IMR-90 (cell line): ENCODE results near the gene CDH16. TPM values are rescaled to one million over a fixed set of nuclear protein-coding genes. Genes with fewer than 3 reads are reported as not detected.

ENCODE experiments used
- ATAC-seq: fragments of 200-7000 bp; cut with Tn5 transposase; 2 replicates; pipeline ENCODE4 v1.9.1; 2020; ENCODE audit warnings: low read depth, mild to moderate bottlenecking, moderate library complexity
- BruUV-seq: library from RNA; stranded (reverse); fragments of 400-500 nt; replicated peaks from 2 replicates; lab custom pipeline; 2021; lab: Mats Ljungman, UMichigan
- CTCF ChIA-PET: fragments of 300-600 bp; formaldehyde crosslinking; extraction: SDS; loops from one replicate; lab custom pipeline; 2021; ENCODE audit warnings: antibody characterized with exemption; lab: Yijun Ruan, JAX
- POLR2A ChIA-PET: fragments of 300-600 bp; sonication (Branson Sonifier 250); formaldehyde crosslinking; loops from one replicate; lab custom pipeline; 2022; ENCODE audit warnings: antibody characterized with exemption; ENCODE audit not compliant: unreplicated experiment; lab: Charles Lee
- DNase-seq: peaks from one replicate; pipeline ENCODE4 v3.0.0; 2013
- H2AFZ ChIP-seq: replicated peaks from 2 replicates; pipeline ENCODE3; 2013; ENCODE audit warnings: low read length, mild to moderate bottlenecking; ENCODE audit not compliant: poor library complexity
- H2AK5ac ChIP-seq: 2 replicates; pipeline ENCODE4 v1.6.1; 2013; ENCODE audit warnings: low read depth, low read length, inconsistent platforms
- H2AK9ac ChIP-seq: replicated peaks from 2 replicates; pipeline ENCODE3; 2013; ENCODE audit warnings: mild to moderate bottlenecking, low read depth, low read length, moderate library complexity; ENCODE audit not compliant: poor library complexity
- H2BK120ac ChIP-seq: 2 replicates; pipeline ENCODE4 v1.6.1; 2013; ENCODE audit warnings: low read depth, low read length, inconsistent platforms
- H2BK15ac ChIP-seq: 3 replicates; pipeline ENCODE4 v1.6.1; 2013; ENCODE audit warnings: low read depth, low read length, inconsistent platforms
- H2BK20ac ChIP-seq: 2 replicates; pipeline ENCODE4 v1.6.1; 2013; ENCODE audit warnings: low read depth, mild to moderate bottlenecking, inconsistent platforms, low read length, moderate library complexity
- H2BK5ac ChIP-seq: 2 replicates; pipeline ENCODE4 v1.6.1; 2013; ENCODE audit warnings: mild to moderate bottlenecking, low read depth, low read length, inconsistent platforms; ENCODE audit not compliant: poor library complexity, severe bottlenecking
- H3K14ac ChIP-seq: replicated peaks from 2 replicates; pipeline ENCODE4 v1.6.1; 2013; ENCODE audit warnings: low read depth, low read length, inconsistent platforms
- H3K18ac ChIP-seq: 2 replicates; pipeline ENCODE4 v1.6.1; 2013; ENCODE audit warnings: low read depth, low read length, control low read depth
- H3K23ac ChIP-seq: 2 replicates; pipeline ENCODE4 v1.6.1; 2013; ENCODE audit warnings: low read depth, low read length, inconsistent platforms
- H3K27ac ChIP-seq: 2 replicates; pipeline ENCODE4 v1.5.1; 2013; ENCODE audit warnings: mild to moderate bottlenecking, control low read depth, low read length; ENCODE audit not compliant: insufficient read depth
- H3K27me3 ChIP-seq: 2 replicates; pipeline ENCODE4 v1.6.1; 2013; ENCODE audit warnings: low read length; ENCODE audit not compliant: control insufficient read depth, insufficient read depth
- H3K36me3 ChIP-seq: 2 replicates; pipeline ENCODE4 v1.6.1; 2013; ENCODE audit warnings: low read length, mixed read lengths; ENCODE audit not compliant: control insufficient read depth, insufficient read depth
- H3K4ac ChIP-seq: 2 replicates; pipeline ENCODE4 v1.6.1; 2013; ENCODE audit warnings: low read depth, low read length, inconsistent platforms
- H3K4me1 ChIP-seq: 2 replicates; pipeline ENCODE4 v1.6.1; 2013; ENCODE audit warnings: low read length, mixed read lengths; ENCODE audit not compliant: control insufficient read depth, insufficient read depth
- H3K4me2 ChIP-seq: 2 replicates; pipeline ENCODE4 v1.6.1; 2013; ENCODE audit warnings: low read depth, mild to moderate bottlenecking, control low read depth, low read length, moderate library complexity
- H3K4me3 ChIP-seq: 2 replicates; pipeline ENCODE4 v1.5.1; 2013; ENCODE audit warnings: low read depth, mild to moderate bottlenecking, control low read depth, low read length, moderate library complexity; ENCODE audit not compliant: insufficient read depth
- H3K56ac ChIP-seq: 2 replicates; pipeline ENCODE4 v1.6.1; 2013; ENCODE audit warnings: low read length, inconsistent platforms; ENCODE audit not compliant: insufficient read depth; ENCODE audit errors: extremely low read depth
- H3K79me1 ChIP-seq, 2 experiments: 2 replicates each; pipeline ENCODE4 v1.6.1; 2013; ENCODE audit warnings: low read length in 2 of 2, inconsistent platforms in 1 of 2, low read depth in 1 of 2
- H3K9ac ChIP-seq: 2 replicates; pipeline ENCODE4 v1.6.1; 2013; ENCODE audit warnings: low read depth, low read length, control low read depth
- H3K9me1 ChIP-seq: 2 replicates; pipeline ENCODE4 v1.6.1; 2013; ENCODE audit warnings: low read length, inconsistent platforms; ENCODE audit not compliant: insufficient read depth
- H3K9me3 ChIP-seq: 2 replicates; pipeline ENCODE4 v1.6.1; 2013; ENCODE audit warnings: low read length; ENCODE audit not compliant: control insufficient read depth, insufficient read depth
- H4K20me1 ChIP-seq: 2 replicates; pipeline ENCODE4 v1.6.1; 2013; ENCODE audit warnings: low read length, inconsistent platforms; ENCODE audit not compliant: insufficient read depth
- H4K5ac ChIP-seq: 2 replicates; pipeline ENCODE4 v1.6.1; 2013; ENCODE audit warnings: mild to moderate bottlenecking, low read depth, low read length, control low read depth
- H4K8ac ChIP-seq, 2 experiments: 2 replicates each; pipeline ENCODE4 v1.6.1; 2013; ENCODE audit warnings: low read depth in 2 of 2, low read length in 2 of 2, control low read depth in 1 of 2, inconsistent platforms in 1 of 2
- H4K91ac ChIP-seq: 2 replicates; pipeline ENCODE4 v1.6.1; 2013; ENCODE audit warnings: low read depth, low read length, inconsistent platforms; ENCODE audit not compliant: insufficient read depth
- BHLHE40 ChIP-seq: fragments of 150-350 bp; IDR thresholded peaks from 2 replicates; pipeline ENCODE4 v1.6.1; 2016; ENCODE audit warnings: mild to moderate bottlenecking, low read depth, low read length
- CEBPB ChIP-seq: IDR thresholded peaks from 2 replicates; pipeline ENCODE4 v1.6.1; 2012; ENCODE audit warnings: low read depth, low read length, improper control_type of control experiment
- FOS ChIP-seq: fragments of 150-350 bp; IDR thresholded peaks from 2 replicates; pipeline ENCODE4 v1.6.1; 2016; ENCODE audit warnings: low read depth, low read length
- MAFK ChIP-seq: IDR thresholded peaks from 2 replicates; pipeline ENCODE4 v1.6.1; 2012; ENCODE audit warnings: low read depth, low read length, improper control_type of control experiment
- MXI1 ChIP-seq: IDR thresholded peaks from 2 replicates; pipeline ENCODE4 v1.6.1; 2012; ENCODE audit warnings: low read depth, mild to moderate bottlenecking, low read length, moderate library complexity, borderline replicate concordance
- NFE2L2 ChIP-seq: fragments of 150-350 bp; IDR thresholded peaks from 2 replicates; pipeline ENCODE4 v1.6.1; 2016; ENCODE audit warnings: low read depth, mild to moderate bottlenecking, low read length
- RCOR1 ChIP-seq: IDR thresholded peaks from 2 replicates; pipeline ENCODE4 v1.6.1; 2012; ENCODE audit warnings: mild to moderate bottlenecking, low read length, improper control_type of control experiment; ENCODE audit not compliant: insufficient replicate concordance
- RFX5 ChIP-seq: IDR thresholded peaks from 2 replicates; pipeline ENCODE4 v1.8.0; 2012; ENCODE audit warnings: low read depth, mild to moderate bottlenecking, low read length, moderate library complexity
- SMC3 ChIP-seq: fragments of 150-350 bp; IDR thresholded peaks from 2 replicates; pipeline ENCODE4 v1.6.1; 2016; ENCODE audit warnings: low read depth, mild to moderate bottlenecking, antibody characterized with exemption, low read length, moderate library complexity
- WGBS, 2 experiments: methylation state at CpG; one replicate each; pipeline versions ENCODE4 v1.1.5 to v1.1.7; 2013; ENCODE audit warnings: missing lambda C conversion rate in 2 of 2; ENCODE audit not compliant: insufficient read length in 1 of 2; ENCODE audit errors: extremely low coverage in 2 of 2; 5-methylcytosine and 5-hydroxymethylcytosine counted together
- dilution Hi-C: fragments of 300-500 bp; cut with HindIII; formaldehyde crosslinking; loops from one replicate; pipeline ENCODE4 v1.14.3; 2018; ENCODE audit warnings: low sequenced_read_pairs; ENCODE audit not compliant: unreplicated experiment
- in situ Hi-C: fragments of 300-500 bp; cut with MboI; formaldehyde crosslinking; loops from 3 replicates; pipeline ENCODE4 v1.14.3; 2019; ENCODE audit warnings: low sequenced_read_pairs, inconsistent platforms, mixed read lengths
- intact Hi-C: fragments of 100-400 bp; cut with micrococcal nuclease; formaldehyde crosslinking; loops from 2 replicates; pipeline ENCODE4 v1.10.0; 2022
- polyA plus RNA-seq, 3 experiments: library from polyadenylated mRNA; depleted of rRNA; stranded (reverse); fragments of >200 nt; gene quantifications; 2 replicates each; pipeline ENCODE4 v1.2.3, GENCODE V29; 2012; ENCODE audit warnings: low replicate concordance in 1 of 3
- total RNA-seq: library from RNA; depleted of rRNA; stranded (reverse); fragments of >200 nt; gene quantifications from 2 replicates; pipeline ENCODE4 v1.2.3, GENCODE V29; 2012
- TF ChIP-seq, protein P1 (sequence below): conservative IDR thresholded peaks from 2 replicates; pipeline ENCODE4 v1.5.1; 2012; ENCODE audit warnings: mild to moderate bottlenecking, low read depth, low read length, improper control_type of control experiment
- TF ChIP-seq, protein P2 (sequence below): fragments of 150-350 bp; IDR thresholded peaks from 2 replicates; pipeline ENCODE4 v1.6.1; 2017; ENCODE audit warnings: mild to moderate bottlenecking, antibody characterized with exemption, low read length, low read depth
- TF ChIP-seq, protein P3 (sequence below): fragments of 150-350 bp; IDR thresholded peaks from 2 replicates; pipeline ENCODE4 v1.6.1; 2016; ENCODE audit warnings: low read depth, mild to moderate bottlenecking, low read length, moderate library complexity, borderline replicate concordance

Gene CDH16
- total and polyA plus RNA-seq, 2 of the 4 experiments (the other 2 are of a cell fraction), result not detected

DNA sequence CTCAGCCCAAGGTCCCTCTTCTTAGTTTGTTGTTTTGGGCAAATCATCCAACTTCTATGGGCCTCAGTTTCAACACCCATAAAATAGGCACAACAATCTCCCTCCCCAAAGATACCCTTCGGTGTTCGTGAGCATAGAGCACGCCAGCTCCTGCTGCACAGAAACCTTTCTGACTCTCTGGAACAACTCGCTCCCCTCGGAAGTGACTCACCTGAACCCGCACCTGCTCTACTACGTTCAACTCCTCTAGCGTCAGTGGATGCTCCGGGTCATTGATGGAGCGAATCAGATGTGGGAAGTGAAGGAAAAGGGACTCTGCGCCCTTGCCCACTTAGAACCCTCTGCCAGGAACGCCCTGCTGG, 15.1 kb upstream of the CDH16 start:
- Histone ChIP-seq H3K56ac (peak overlapping the region; percentile 62), H3K14ac (peak overlapping the region; percentile 96), H2BK20ac (no peak overlapping the region), H3K27ac (peak overlapping the region; percentile 98), H3K27me3 (no peaks in the 10 kb centered on the region), H2BK120ac (no peak overlapping the region), H3K4ac (peak overlapping the region; percentile 97), H3K79me1 (peaks cover 25 to 69% of the 10 kb centered on the region in 2 experiments), H2AFZ (peak overlapping the region; percentile 99), H3K4me1 (peaks cover 9% of the 10 kb centered on the region), H2BK15ac (no peak overlapping the region; the same call in 2 of the 3 replicates), H4K91ac (peak overlapping the region; percentile 93), H4K20me1 (peaks cover 49% of the 10 kb centered on the region), H2AK5ac (peak overlapping the region; percentile 63), H3K36me3 (peaks cover 20% of the 10 kb centered on the region), H3K18ac (peak overlapping the region; percentile 18; the same call in 1 of the 2 replicates), H3K9me3 (no peaks in the 10 kb centered on the region), H3K9me1 (peaks cover 26% of the 10 kb centered on the region), H4K8ac (peak overlapping the region; percentile 91 to 95), H3K23ac (peak overlapping the region; percentile 88), H3K9ac (peak overlapping the region; percentile 99), H2AK9ac (peak overlapping the region; percentile 96), H2BK5ac (peak overlapping the region; percentile 98), H3K4me3 (peak overlapping the region; percentile 98), H3K4me2 (peak overlapping the region; percentile 89), H4K5ac (peak overlapping the region; percentile 76)
- 0% methylated on average over 3 of the region's 12 CpGs; no CpG with 5 or more reads in 1 of the 2 experiments for WGBS, 2 experiments
- TF ChIP-seq BHLHE40 (no peak), NFE2L2 (no peak), CEBPB (no peak), FOS (no peak), MAFK (no peak), RFX5 (no peak), RCOR1 (no peak), MXI1 (no peak), SMC3 (no peak)
- TF ChIP-seq, protein P1, sequence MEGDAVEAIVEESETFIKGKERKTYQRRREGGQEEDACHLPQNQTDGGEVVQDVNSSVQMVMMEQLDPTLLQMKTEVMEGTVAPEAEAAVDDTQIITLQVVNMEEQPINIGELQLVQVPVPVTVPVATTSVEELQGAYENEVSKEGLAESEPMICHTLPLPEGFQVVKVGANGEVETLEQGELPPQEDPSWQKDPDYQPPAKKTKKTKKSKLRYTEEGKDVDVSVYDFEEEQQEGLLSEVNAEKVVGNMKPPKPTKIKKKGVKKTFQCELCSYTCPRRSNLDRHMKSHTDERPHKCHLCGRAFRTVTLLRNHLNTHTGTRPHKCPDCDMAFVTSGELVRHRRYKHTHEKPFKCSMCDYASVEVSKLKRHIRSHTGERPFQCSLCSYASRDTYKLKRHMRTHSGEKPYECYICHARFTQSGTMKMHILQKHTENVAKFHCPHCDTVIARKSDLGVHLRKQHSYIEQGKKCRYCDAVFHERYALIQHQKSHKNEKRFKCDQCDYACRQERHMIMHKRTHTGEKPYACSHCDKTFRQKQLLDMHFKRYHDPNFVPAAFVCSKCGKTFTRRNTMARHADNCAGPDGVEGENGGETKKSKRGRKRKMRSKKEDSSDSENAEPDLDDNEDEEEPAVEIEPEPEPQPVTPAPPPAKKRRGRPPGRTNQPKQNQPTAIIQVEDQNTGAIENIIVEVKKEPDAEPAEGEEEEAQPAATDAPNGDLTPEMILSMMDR, result no peak
- TF ChIP-seq, protein P2, sequence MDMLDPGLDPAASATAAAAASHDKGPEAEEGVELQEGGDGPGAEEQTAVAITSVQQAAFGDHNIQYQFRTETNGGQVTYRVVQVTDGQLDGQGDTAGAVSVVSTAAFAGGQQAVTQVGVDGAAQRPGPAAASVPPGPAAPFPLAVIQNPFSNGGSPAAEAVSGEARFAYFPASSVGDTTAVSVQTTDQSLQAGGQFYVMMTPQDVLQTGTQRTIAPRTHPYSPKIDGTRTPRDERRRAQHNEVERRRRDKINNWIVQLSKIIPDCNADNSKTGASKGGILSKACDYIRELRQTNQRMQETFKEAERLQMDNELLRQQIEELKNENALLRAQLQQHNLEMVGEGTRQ, result no peak
- TF ChIP-seq, protein P3, sequence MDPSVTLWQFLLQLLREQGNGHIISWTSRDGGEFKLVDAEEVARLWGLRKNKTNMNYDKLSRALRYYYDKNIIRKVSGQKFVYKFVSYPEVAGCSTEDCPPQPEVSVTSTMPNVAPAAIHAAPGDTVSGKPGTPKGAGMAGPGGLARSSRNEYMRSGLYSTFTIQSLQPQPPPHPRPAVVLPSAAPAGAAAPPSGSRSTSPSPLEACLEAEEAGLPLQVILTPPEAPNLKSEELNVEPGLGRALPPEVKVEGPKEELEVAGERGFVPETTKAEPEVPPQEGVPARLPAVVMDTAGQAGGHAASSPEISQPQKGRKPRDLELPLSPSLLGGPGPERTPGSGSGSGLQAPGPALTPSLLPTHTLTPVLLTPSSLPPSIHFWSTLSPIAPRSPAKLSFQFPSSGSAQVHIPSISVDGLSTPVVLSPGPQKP, result no peak
- dilution Hi-C loops (no loop called here), in situ Hi-C loops (loop anchor here (5.0 kb wide), 1 partner anchor 36 kb away; no protein-coding TSS in a partner anchor), intact Hi-C loops (loop anchor here (2.0 kb wide), 1 partner anchor 39 kb away; no protein-coding TSS in a partner anchor)
- ATAC-seq (no peak), DNase-seq (peak; percentile 35)
- POLR2A ChIA-PET, result no interaction called here
- TSS peak; percentile 66 for BruUV-seq
- CTCF ChIA-PET, result no interaction called here
